Peyer's patch (tissue), 4 donors: ENCODE data around the gene ZNF236.

ENCODE experiments used
- POLR2A ChIP-seq, 2 donors: fragments of 450-650 bp; IDR thresholded peaks; one replicate each; pipeline ENCODE4 v1.5.1; 2017; ENCODE audit warnings: antibody characterized with exemption in 2 of 2, mild to moderate bottlenecking in 2 of 2, moderate library complexity in 2 of 2
- TF ChIP-seq, protein P1 (sequence below), 6 experiments: fragments of 450-650 bp in 4 of 6; fragments of 200-600 bp in 2 of 6; sonication (generic) in 1 of 6; IDR thresholded peaks; one replicate each; pipeline ENCODE4 v1.5.1; 2017 to 2019; ENCODE audit warnings: antibody characterized with exemption in 6 of 6, mild to moderate bottlenecking in 3 of 6, moderate library complexity in 1 of 6

DNA sequence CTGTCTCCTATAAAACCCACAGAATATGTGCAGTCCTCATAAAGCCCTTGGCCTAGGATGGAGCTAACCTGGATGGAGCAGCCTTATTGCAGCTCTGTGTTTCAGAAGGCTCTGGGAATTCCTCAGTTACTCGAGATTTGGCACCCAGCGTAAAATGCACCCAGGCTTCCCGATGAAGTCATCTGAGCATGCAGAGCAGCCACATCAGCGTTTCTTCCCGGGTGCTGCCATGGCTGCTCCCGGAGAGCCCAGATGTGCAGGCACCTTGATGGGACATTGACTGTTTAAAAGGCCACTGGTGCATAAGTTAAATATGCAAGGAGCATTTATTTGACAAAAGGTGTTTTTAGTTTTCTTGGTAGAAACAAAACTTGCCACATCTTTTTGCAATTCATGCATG is 195.0 kb downstream of the ZNF236 start:
- TF ChIP-seq, protein P1, sequence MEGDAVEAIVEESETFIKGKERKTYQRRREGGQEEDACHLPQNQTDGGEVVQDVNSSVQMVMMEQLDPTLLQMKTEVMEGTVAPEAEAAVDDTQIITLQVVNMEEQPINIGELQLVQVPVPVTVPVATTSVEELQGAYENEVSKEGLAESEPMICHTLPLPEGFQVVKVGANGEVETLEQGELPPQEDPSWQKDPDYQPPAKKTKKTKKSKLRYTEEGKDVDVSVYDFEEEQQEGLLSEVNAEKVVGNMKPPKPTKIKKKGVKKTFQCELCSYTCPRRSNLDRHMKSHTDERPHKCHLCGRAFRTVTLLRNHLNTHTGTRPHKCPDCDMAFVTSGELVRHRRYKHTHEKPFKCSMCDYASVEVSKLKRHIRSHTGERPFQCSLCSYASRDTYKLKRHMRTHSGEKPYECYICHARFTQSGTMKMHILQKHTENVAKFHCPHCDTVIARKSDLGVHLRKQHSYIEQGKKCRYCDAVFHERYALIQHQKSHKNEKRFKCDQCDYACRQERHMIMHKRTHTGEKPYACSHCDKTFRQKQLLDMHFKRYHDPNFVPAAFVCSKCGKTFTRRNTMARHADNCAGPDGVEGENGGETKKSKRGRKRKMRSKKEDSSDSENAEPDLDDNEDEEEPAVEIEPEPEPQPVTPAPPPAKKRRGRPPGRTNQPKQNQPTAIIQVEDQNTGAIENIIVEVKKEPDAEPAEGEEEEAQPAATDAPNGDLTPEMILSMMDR (IDR thresholded peaks at IDR 0.05) = no peak
- TF ChIP-seq POLR2A (IDR thresholded peaks at IDR 0.05) = no peak
